HEK293 (cell line): ENCODE measurements around the gene HACD3.
A peak's percentile ranks its signal among the peaks of the same experiment; 100 is the strongest.

Experiments
- BCL11A ChIP-seq: fragments of 450-650 bp; formaldehyde crosslinking; IDR thresholded peaks from 2 replicates; pipeline ENCODE4 v1.5.1; 2016; ENCODE audit warnings: low read depth, missing biosample characterization, missing genetic modification characterization
- BCL11B ChIP-seq: fragments of 450-650 bp; formaldehyde crosslinking; IDR thresholded peaks from 2 replicates; pipeline ENCODE4 v1.5.1; 2016; ENCODE audit warnings: low read depth, missing biosample characterization, missing genetic modification characterization
- GLIS1 ChIP-seq: fragments of 450-650 bp; formaldehyde crosslinking; IDR thresholded peaks from 2 replicates; pipeline ENCODE4 v1.5.1; 2016; ENCODE audit warnings: missing biosample characterization, missing genetic modification characterization
- HOXA7 ChIP-seq: sonication (generic); formaldehyde crosslinking; IDR thresholded peaks from 2 replicates; pipeline ENCODE4 v1.8.1; 2022; ENCODE audit warnings: missing genetic modification reagents, borderline replicate concordance
- KLF10 ChIP-seq: fragments of 450-650 bp; IDR thresholded peaks from 2 replicates; pipeline ENCODE4 v1.5.1; 2018; ENCODE audit warnings: missing biosample characterization, mild to moderate bottlenecking, missing genetic modification characterization
- OSR2 ChIP-seq: fragments of 450-650 bp; formaldehyde crosslinking; IDR thresholded peaks from 2 replicates; pipeline ENCODE4 v1.5.1; 2016; ENCODE audit warnings: missing biosample characterization, missing genetic modification characterization
- SALL2 ChIP-seq: fragments of 450-650 bp; formaldehyde crosslinking; IDR thresholded peaks from 2 replicates; pipeline ENCODE4 v1.5.0; 2017; ENCODE audit warnings: missing biosample characterization, mild to moderate bottlenecking, missing genetic modification characterization, borderline replicate concordance
- SCRT1 ChIP-seq: fragments of 450-650 bp; formaldehyde crosslinking; IDR thresholded peaks from 2 replicates; pipeline ENCODE4 v1.5.1; 2016; ENCODE audit warnings: missing biosample characterization, missing genetic modification characterization, borderline replicate concordance
- SCRT2 ChIP-seq: fragments of 450-650 bp; formaldehyde crosslinking; IDR thresholded peaks from 2 replicates; pipeline ENCODE4 v1.5.1; 2016; ENCODE audit warnings: missing biosample characterization, missing genetic modification characterization
- ZNF132 ChIP-seq: fragments of 450-650 bp; formaldehyde crosslinking; IDR thresholded peaks from 2 replicates; pipeline ENCODE4 v1.5.1; 2017; ENCODE audit warnings: missing biosample characterization, missing genetic modification characterization, borderline replicate concordance
- ZNF133 ChIP-seq: fragments of 450-650 bp; formaldehyde crosslinking; IDR thresholded peaks from 2 replicates; pipeline ENCODE4 v1.5.1; 2016; ENCODE audit warnings: missing biosample characterization, missing genetic modification characterization
- ZNF140 ChIP-seq: fragments of 450-650 bp; formaldehyde crosslinking; IDR thresholded peaks from 2 replicates; pipeline ENCODE4 v1.5.1; 2016; ENCODE audit warnings: missing biosample characterization, missing genetic modification characterization
- ZNF184 ChIP-seq: fragments of 450-650 bp; IDR thresholded peaks from 2 replicates; pipeline ENCODE4 v1.5.1; 2018; ENCODE audit warnings: missing biosample characterization, mild to moderate bottlenecking, missing genetic modification characterization
- ZNF19 ChIP-seq: fragments of 450-650 bp; formaldehyde crosslinking; IDR thresholded peaks from 2 replicates; pipeline ENCODE4; 2016; ENCODE audit warnings: missing biosample characterization, missing genetic modification characterization, low read depth
- ZNF214 ChIP-seq: fragments of 450-650 bp; formaldehyde crosslinking; IDR thresholded peaks from 2 replicates; pipeline ENCODE4 v1.5.1; 2017; ENCODE audit warnings: missing biosample characterization, mild to moderate bottlenecking, missing genetic modification characterization, borderline replicate concordance
- ZNF311 ChIP-seq: fragments of 450-650 bp; formaldehyde crosslinking; IDR thresholded peaks from 2 replicates; pipeline ENCODE4 v1.5.1; 2017; ENCODE audit warnings: missing biosample characterization, missing genetic modification characterization, borderline replicate concordance
- ZNF324 ChIP-seq: fragments of 450-650 bp; formaldehyde crosslinking; IDR thresholded peaks from 2 replicates; pipeline ENCODE4 v1.5.1; 2016; ENCODE audit warnings: missing biosample characterization, missing genetic modification characterization
- ZNF473 ChIP-seq: fragments of 450-650 bp; formaldehyde crosslinking; IDR thresholded peaks from 2 replicates; pipeline ENCODE4 v1.5.1; 2017; ENCODE audit warnings: missing biosample characterization, missing genetic modification characterization
- ZNF544 ChIP-seq: fragments of 450-650 bp; formaldehyde crosslinking; IDR thresholded peaks from 2 replicates; pipeline ENCODE4 v1.5.0; 2017; ENCODE audit warnings: missing biosample characterization, missing genetic modification characterization
- ZNF596 ChIP-seq: fragments of 450-650 bp; IDR thresholded peaks from 2 replicates; pipeline ENCODE4 v1.5.0; 2018; ENCODE audit warnings: missing biosample characterization, mild to moderate bottlenecking, missing genetic modification characterization, moderate library complexity
- ZNF670 ChIP-seq: fragments of 450-650 bp; formaldehyde crosslinking; IDR thresholded peaks from 2 replicates; pipeline ENCODE4 v1.5.1; 2016; ENCODE audit warnings: missing biosample characterization, missing genetic modification characterization, low read depth
- ZNF76 ChIP-seq: fragments of 450-650 bp; formaldehyde crosslinking; IDR thresholded peaks from 2 replicates; pipeline ENCODE4; 2016; ENCODE audit warnings: low read depth, missing biosample characterization, missing genetic modification characterization, borderline replicate concordance
- ZNF837 ChIP-seq: fragments of 450-650 bp; formaldehyde crosslinking; IDR thresholded peaks from 2 replicates; pipeline ENCODE4 v1.5.1; 2016; ENCODE audit warnings: missing biosample characterization, missing genetic modification characterization
- TF ChIP-seq, protein P1 (sequence below): fragments of 450-650 bp; formaldehyde crosslinking; conservative IDR thresholded peaks from 2 replicates; pipeline ENCODE4 v1.5.1; 2016; ENCODE audit warnings: low read depth, missing biosample characterization, missing genetic modification characterization
- TF ChIP-seq, protein P2 (sequence below): fragments of 450-650 bp; formaldehyde crosslinking; IDR thresholded peaks from 2 replicates; pipeline ENCODE4 v1.5.1; 2017; ENCODE audit warnings: missing biosample characterization, missing genetic modification characterization
- TF ChIP-seq, protein P3 (sequence below): fragments of 450-650 bp; IDR thresholded peaks from 2 replicates; pipeline ENCODE4 v1.5.1; 2018; ENCODE audit warnings: missing biosample characterization, missing genetic modification characterization
- TF ChIP-seq, protein P4 (sequence below): fragments of 450-650 bp; formaldehyde crosslinking; IDR thresholded peaks from 2 replicates; pipeline ENCODE4 v1.5.1; 2017; ENCODE audit warnings: missing biosample characterization, missing genetic modification characterization
- TF ChIP-seq, protein P5 (sequence below): fragments of 450-650 bp; formaldehyde crosslinking; IDR thresholded peaks from 2 replicates; pipeline ENCODE4 v1.5.1; 2016; ENCODE audit warnings: missing biosample characterization, missing genetic modification characterization

Gene HACD3

DNA sequence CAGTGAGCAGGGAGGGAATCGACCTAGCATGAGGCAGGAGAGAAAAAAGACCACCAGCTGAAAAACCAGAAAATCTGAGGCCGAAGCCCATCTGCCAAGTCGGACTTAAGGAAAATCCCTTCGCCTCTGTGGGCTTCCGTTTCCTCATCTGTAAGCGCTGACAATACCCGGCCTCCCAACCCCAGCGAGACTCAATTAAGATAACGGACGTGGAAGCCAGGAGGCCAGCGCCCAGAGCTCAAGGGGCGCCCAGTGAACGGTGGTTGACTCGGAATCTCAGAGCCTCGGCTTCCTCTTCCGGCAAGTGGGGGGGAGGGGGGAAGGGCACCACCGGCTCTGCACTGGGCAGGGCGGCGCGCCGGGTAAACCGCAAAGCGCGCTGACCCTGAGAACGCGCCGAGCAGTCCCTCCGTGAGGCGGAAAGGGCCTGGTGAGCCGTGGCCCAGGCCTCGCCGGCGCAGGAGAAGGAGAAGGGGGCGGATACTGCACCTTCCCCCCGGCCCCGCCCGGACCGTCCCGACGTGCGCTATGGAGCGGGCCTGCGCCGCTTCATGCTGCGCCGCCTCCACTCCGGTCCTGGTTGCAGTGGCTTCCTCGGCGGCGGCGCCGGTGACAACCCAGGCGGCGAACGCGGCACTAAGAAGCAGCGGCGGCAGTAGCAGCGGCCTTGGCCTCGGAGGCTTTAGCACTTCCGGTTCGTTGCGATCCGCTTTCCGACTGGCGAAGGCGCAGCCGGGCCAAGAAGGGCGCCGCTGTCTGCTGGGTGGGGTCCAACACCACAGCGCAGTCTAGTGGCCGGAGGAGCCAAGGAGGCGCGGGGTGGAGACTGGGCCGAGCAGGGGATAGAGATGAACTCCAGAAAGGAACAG lies 13.0 kb upstream of the HACD3 start, which contains the start of gene DPP8 (continued):
- TF ChIP-seq ZNF837 (tag by site-specific recombination) (peak; percentile 85; the same call in 1 of the 2 replicates), SCRT2 (tag by site-specific recombination) (peak; percentile 65; the same call in 1 of the 2 replicates), ZNF473 (tag by site-specific recombination) (no peak), ZNF324 (tag by site-specific recombination) (peak; percentile 97), ZNF133 (tag by site-specific recombination) (no peak), SALL2 (tag by site-specific recombination) (no peak), ZNF76 (tag by site-specific recombination) (peak; percentile 91), SCRT1 (tag by site-specific recombination) (no peak), ZNF132 (tag by site-specific recombination) (no peak), ZNF596 (tag by site-specific recombination) (0 out of 2 replicates have a peak, but pooled peaks have one; percentile 26), BCL11A (tag by site-specific recombination) (no peak), ZNF544 (tag by site-specific recombination) (no peak), OSR2 (peak; percentile 65), ZNF670 (tag by site-specific recombination) (no peak), GLIS1 (peak; percentile 55; the same call in 1 of the 2 replicates), KLF10 (tag by site-specific recombination) (0 out of 2 replicates have a peak, but pooled peaks have one; percentile 37), ZNF140 (no peak), BCL11B (tag by site-specific recombination) (peak; percentile 20; the same call in 1 of the 2 replicates), ZNF19 (tag by site-specific recombination) (no peak), ZNF184 (tag by site-specific recombination) (peak; percentile 23; the same call in 1 of the 2 replicates), ZNF214 (tag by site-specific recombination) (no peak), HOXA7 (no peak), ZNF311 (no peak)
- TF ChIP-seq, protein P1, sequence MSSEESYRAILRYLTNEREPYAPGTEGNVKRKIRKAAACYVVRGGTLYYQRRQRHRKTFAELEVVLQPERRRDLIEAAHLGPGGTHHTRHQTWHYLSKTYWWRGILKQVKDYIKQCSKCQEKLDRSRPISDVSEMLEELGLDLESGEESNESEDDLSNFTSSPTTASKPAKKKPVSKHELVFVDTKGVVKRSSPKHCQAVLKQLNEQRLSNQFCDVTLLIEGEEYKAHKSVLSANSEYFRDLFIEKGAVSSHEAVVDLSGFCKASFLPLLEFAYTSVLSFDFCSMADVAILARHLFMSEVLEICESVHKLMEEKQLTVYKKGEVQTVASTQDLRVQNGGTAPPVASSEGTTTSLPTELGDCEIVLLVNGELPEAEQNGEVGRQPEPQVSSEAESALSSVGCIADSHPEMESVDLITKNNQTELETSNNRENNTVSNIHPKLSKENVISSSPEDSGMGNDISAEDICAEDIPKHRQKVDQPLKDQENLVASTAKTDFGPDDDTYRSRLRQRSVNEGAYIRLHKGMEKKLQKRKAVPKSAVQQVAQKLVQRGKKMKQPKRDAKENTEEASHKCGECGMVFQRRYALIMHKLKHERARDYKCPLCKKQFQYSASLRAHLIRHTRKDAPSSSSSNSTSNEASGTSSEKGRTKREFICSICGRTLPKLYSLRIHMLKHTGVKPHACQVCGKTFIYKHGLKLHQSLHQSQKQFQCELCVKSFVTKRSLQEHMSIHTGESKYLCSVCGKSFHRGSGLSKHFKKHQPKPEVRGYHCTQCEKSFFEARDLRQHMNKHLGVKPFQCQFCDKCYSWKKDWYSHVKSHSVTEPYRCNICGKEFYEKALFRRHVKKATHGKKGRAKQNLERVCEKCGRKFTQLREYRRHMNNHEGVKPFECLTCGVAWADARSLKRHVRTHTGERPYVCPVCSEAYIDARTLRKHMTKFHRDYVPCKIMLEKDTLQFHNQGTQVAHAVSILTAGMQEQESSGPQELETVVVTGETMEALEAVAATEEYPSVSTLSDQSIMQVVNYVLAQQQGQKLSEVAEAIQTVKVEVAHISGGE (tag by site-specific recombination) = peak; percentile 98
- TF ChIP-seq, protein P2, sequence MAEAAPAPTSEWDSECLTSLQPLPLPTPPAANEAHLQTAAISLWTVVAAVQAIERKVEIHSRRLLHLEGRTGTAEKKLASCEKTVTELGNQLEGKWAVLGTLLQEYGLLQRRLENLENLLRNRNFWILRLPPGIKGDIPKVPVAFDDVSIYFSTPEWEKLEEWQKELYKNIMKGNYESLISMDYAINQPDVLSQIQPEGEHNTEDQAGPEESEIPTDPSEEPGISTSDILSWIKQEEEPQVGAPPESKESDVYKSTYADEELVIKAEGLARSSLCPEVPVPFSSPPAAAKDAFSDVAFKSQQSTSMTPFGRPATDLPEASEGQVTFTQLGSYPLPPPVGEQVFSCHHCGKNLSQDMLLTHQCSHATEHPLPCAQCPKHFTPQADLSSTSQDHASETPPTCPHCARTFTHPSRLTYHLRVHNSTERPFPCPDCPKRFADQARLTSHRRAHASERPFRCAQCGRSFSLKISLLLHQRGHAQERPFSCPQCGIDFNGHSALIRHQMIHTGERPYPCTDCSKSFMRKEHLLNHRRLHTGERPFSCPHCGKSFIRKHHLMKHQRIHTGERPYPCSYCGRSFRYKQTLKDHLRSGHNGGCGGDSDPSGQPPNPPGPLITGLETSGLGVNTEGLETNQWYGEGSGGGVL (tag by site-specific recombination) = peak; percentile 51; the same call in 1 of the 2 replicates
- TF ChIP-seq, protein P3, sequence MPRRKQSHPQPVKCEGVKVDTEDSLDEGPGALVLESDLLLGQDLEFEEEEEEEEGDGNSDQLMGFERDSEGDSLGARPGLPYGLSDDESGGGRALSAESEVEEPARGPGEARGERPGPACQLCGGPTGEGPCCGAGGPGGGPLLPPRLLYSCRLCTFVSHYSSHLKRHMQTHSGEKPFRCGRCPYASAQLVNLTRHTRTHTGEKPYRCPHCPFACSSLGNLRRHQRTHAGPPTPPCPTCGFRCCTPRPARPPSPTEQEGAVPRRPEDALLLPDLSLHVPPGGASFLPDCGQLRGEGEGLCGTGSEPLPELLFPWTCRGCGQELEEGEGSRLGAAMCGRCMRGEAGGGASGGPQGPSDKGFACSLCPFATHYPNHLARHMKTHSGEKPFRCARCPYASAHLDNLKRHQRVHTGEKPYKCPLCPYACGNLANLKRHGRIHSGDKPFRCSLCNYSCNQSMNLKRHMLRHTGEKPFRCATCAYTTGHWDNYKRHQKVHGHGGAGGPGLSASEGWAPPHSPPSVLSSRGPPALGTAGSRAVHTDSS (tag by site-specific recombination) = peak; percentile 41; the same call in 1 of the 2 replicates
- TF ChIP-seq, protein P4, sequence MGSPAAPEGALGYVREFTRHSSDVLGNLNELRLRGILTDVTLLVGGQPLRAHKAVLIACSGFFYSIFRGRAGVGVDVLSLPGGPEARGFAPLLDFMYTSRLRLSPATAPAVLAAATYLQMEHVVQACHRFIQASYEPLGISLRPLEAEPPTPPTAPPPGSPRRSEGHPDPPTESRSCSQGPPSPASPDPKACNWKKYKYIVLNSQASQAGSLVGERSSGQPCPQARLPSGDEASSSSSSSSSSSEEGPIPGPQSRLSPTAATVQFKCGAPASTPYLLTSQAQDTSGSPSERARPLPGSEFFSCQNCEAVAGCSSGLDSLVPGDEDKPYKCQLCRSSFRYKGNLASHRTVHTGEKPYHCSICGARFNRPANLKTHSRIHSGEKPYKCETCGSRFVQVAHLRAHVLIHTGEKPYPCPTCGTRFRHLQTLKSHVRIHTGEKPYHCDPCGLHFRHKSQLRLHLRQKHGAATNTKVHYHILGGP (tag by site-specific recombination) = no peak; the same call in 1 of the 2 replicates
- TF ChIP-seq, protein P5, sequence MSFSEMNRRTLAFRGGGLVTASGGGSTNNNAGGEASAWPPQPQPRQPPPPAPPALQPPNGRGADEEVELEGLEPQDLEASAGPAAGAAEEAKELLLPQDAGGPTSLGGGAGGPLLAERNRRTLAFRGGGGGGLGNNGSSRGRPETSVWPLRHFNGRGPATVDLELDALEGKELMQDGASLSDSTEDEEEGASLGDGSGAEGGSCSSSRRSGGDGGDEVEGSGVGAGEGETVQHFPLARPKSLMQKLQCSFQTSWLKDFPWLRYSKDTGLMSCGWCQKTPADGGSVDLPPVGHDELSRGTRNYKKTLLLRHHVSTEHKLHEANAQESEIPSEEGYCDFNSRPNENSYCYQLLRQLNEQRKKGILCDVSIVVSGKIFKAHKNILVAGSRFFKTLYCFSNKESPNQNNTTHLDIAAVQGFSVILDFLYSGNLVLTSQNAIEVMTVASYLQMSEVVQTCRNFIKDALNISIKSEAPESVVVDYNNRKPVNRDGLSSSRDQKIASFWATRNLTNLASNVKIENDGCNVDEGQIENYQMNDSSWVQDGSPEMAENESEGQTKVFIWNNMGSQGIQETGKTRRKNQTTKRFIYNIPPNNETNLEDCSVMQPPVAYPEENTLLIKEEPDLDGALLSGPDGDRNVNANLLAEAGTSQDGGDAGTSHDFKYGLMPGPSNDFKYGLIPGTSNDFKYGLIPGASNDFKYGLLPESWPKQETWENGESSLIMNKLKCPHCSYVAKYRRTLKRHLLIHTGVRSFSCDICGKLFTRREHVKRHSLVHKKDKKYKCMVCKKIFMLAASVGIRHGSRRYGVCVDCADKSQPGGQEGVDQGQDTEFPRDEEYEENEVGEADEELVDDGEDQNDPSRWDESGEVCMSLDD (tag by site-specific recombination) = no peak; the same call in 1 of the 2 replicates
